ENCODE measurements around the gene BICC1.
"Not testable (repeated sequence)": the region's sequence is repeated elsewhere in the genome, so short reads cannot be mapped to it uniquely, and the experiment has no call there.

Gene BICC1

GRCh38 chr10:58857251-58857805 is 344.7 kb downstream of the BICC1 start:
- Histone ChIP-seq H3K9ac (no peak overlapping the region), H3K27me3 (no peaks in the 10 kb centered on the region), H3K4me2 (no peak overlapping the region), H3K4me1 (peaks cover 0 to 20% (median 4%) of the 10 kb centered on the region in 10 experiments; a peak in 9 of 20 replicates), H4K20me1 (no peaks in the 10 kb centered on the region), H3K36me3 (no peaks in the 10 kb centered on the region), H3K4me3 (no peak overlapping the region), H3K9me3 (replicated peaks in 1 of 11) (peaks cover 0 to 8% (median 4%) of the 10 kb centered on the region in 11 experiments; a peak in 7 of 22 replicates), H3K27ac (no peak overlapping the region)
- no peak for TF ChIP-seq Cebpa-rat (IDR thresholded peaks at IDR 0.05)

- H3K9ac ChIP-seq; H3K9me3 ChIP-seq (replicated peaks in 1 of 11); H3K36me3 ChIP-seq; H3K27me3 ChIP-seq; H3K4me2 ChIP-seq; H3K27ac ChIP-seq; H3K4me3 ChIP-seq; H4K20me1 ChIP-seq: not testable (repeated sequence)
- H3K4me1 ChIP-seq = peaks cover 0 to 16% (median 1%) of the 10 kb centered on the region in 10 experiments; a peak in 9 of 20 replicates
Observed at GRCh38 chr10:58858123-58858522, 345.5 kb downstream of the BICC1 start.

GRCh38 chr10:58859526-58859925 is 346.9 kb downstream of the BICC1 start:
- Histone ChIP-seq H3K4me3 (no peak overlapping the region), H3K4me1 (peaks cover 0 to 14% (median 0%) of the 10 kb centered on the region in 10 experiments; a peak in 4 of 20 replicates), H3K9me3 (replicated peaks in 1 of 11) (peaks cover 0 to 8% (median 4%) of the 10 kb centered on the region in 11 experiments; a peak in 7 of 22 replicates), H3K27me3 (no peaks in the 10 kb centered on the region), H3K27ac (no peak overlapping the region), H3K9ac (no peak overlapping the region), H3K36me3 (no peaks in the 10 kb centered on the region), H4K20me1 (no peaks in the 10 kb centered on the region), H3K4me2 (no peak overlapping the region)
- TF ChIP-seq Cebpa-rat (IDR thresholded peaks at IDR 0.05) = no peak

GRCh38 chr10:58867683-58868082 is 355.0 kb downstream of the BICC1 start:
- Histone ChIP-seq H3K9ac (no peak overlapping the region), H3K4me2 (no peak overlapping the region), H3K9me3 (replicated peaks in 1 of 11) (peaks cover 0 to 4% (median 0%) of the 10 kb centered on the region in 11 experiments; a peak in 1 of 22 replicates), H3K4me1 (no peaks in the 10 kb centered on the region), H3K27ac (no peak overlapping the region), H3K36me3 (no peaks in the 10 kb centered on the region), H3K4me3 (no peak overlapping the region), H3K27me3 (no peaks in the 10 kb centered on the region), H4K20me1 (no peaks in the 10 kb centered on the region)
- no peak for TF ChIP-seq Cebpa-rat (IDR thresholded peaks at IDR 0.05)

- Histone ChIP-seq H3K9me3 (replicated peaks in 1 of 11) (peaks cover 0 to 8% (median 0%) of the 10 kb centered on the region in 11 experiments; a peak in 1 of 22 replicates), H3K4me1 (no peaks in the 10 kb centered on the region), H3K27me3 (no peaks in the 10 kb centered on the region), H3K36me3 (no peaks in the 10 kb centered on the region), H3K9ac (no peak overlapping the region), H4K20me1 (no peaks in the 10 kb centered on the region), H3K27ac (no peak overlapping the region), H3K4me2 (no peak overlapping the region), H3K4me3 (no peak overlapping the region)
- no peak for TF ChIP-seq Cebpa-rat (IDR thresholded peaks at IDR 0.05)
Observed at GRCh38 chr10:58868736-58869435, 356.2 kb downstream of the BICC1 start.

GRCh38 chr10:58870070-58870469 is 357.4 kb downstream of the BICC1 start:
- Histone ChIP-seq H3K4me2 (no peak overlapping the region), H3K9ac (no peak overlapping the region), H3K4me1 (no peaks in the 10 kb centered on the region), H3K36me3 (no peaks in the 10 kb centered on the region), H4K20me1 (no peaks in the 10 kb centered on the region), H3K4me3 (no peak overlapping the region), H3K9me3 (replicated peaks in 1 of 11) (peaks cover 0 to 8% (median 0%) of the 10 kb centered on the region in 11 experiments; a peak in 1 of 22 replicates), H3K27me3 (no peaks in the 10 kb centered on the region), H3K27ac (no peak overlapping the region)
- TF ChIP-seq Cebpa-rat (IDR thresholded peaks at IDR 0.05) = no peak

- no peaks in the 10 kb centered on the region for H4K20me1 ChIP-seq
- no peak overlapping the region for H3K4me3 ChIP-seq
- no peak overlapping the region for H3K4me2 ChIP-seq
- peaks cover 0 to 8% (median 0%) of the 10 kb centered on the region in 11 experiments; a peak in 1 of 22 replicates for H3K9me3 ChIP-seq (replicated peaks in 1 of 11)
- H3K27ac ChIP-seq = no peak overlapping the region
- TF ChIP-seq Cebpa-rat (IDR thresholded peaks at IDR 0.05) = no peak
- no peak overlapping the region for H3K9ac ChIP-seq
- no peaks in the 10 kb centered on the region for H3K4me1 ChIP-seq
- H3K27me3 ChIP-seq = no peaks in the 10 kb centered on the region
- H3K36me3 ChIP-seq = no peaks in the 10 kb centered on the region
Observed at GRCh38 chr10:58873161-58873560, 360.5 kb downstream of the BICC1 start.

All from BLaER1 treated with 17β-estradiol and CSF1 and Interleukin-3, amounts not matched to agents 10 nM and 100 nM (cell line).